GM19328 (cell line): ENCODE data around the gene PSMG4.

Source experiments
- ATAC-seq: cut with Tn5 transposase; IDR thresholded peaks from one replicate; pipeline ENCODE4 v1.9.1; 2021; ENCODE audit warnings: mild to moderate bottlenecking, moderate library complexity; ENCODE audit not compliant: unreplicated experiment

PSMG4 gene

GRCh38 chr6:3258720-3259490, at the start of gene PSMG4:
PSMG4 (plus strand) TSS chr6:3258947; CDS start chr6:3259023, 76 bp downstream.
- ATAC-seq = peak; percentile 78

GRCh38 chr6:3209114-3210023, 49.4 kb upstream of the PSMG4 start:
- ATAC-seq = peak; percentile 50

- ATAC-seq = peak; percentile 23
Observed at GRCh38 chr6:3210024-3210610, 48.6 kb upstream of the PSMG4 start.

GRCh38 chr6:3211681-3212080, 47.1 kb upstream of the PSMG4 start:
- no peak for ATAC-seq

GRCh38 chr6:3212261-3212660, 46.5 kb upstream of the PSMG4 start:
- no peak for ATAC-seq

GRCh38 chr6:3213334-3213695, 45.4 kb upstream of the PSMG4 start:
- ATAC-seq = no peak

GRCh38 chr6:3214898-3215297, 43.8 kb upstream of the PSMG4 start:
- no peak for ATAC-seq

- ATAC-seq = no peak
Observed at GRCh38 chr6:3217286-3217685, 41.5 kb upstream of the PSMG4 start.

GRCh38 chr6:3218266-3218665, 40.5 kb upstream of the PSMG4 start:
- no peak for ATAC-seq

- no peak for ATAC-seq
Observed at GRCh38 chr6:3220366-3220765, 38.4 kb upstream of the PSMG4 start.

- no peak for ATAC-seq
Observed at GRCh38 chr6:3221578-3221977, 37.2 kb upstream of the PSMG4 start.

GRCh38 chr6:3222506-3223038, 36.2 kb upstream of the PSMG4 start:
- ATAC-seq = no peak

GRCh38 chr6:3226042-3226441, 32.7 kb upstream of the PSMG4 start:
- ATAC-seq = no peak

GRCh38 chr6:3226481-3227362, 32.0 kb upstream of the PSMG4 start:
- ATAC-seq = no peak

GRCh38 chr6:3227363-3228045, 31.2 kb upstream of the PSMG4 start, which contains the start of gene TUBB2B:
TUBB2B (minus strand) TSS chr6:3227653; CDS start chr6:3227543, 110 bp downstream.
- no peak for ATAC-seq

GRCh38 chr6:3228046-3228671, 30.6 kb upstream of the PSMG4 start:
- ATAC-seq = no peak

- ATAC-seq = no peak
Observed at GRCh38 chr6:3228771-3229565, 29.8 kb upstream of the PSMG4 start.

- no peak for ATAC-seq
Observed at GRCh38 chr6:3229566-3230178, 29.1 kb upstream of the PSMG4 start.
